PC-9 (cell line): ENCODE results near the gene PARM1.

Experiments
- EZH2 ChIP-seq: fragments of 200-600 bp; sonication (generic); IDR thresholded peaks from 2 replicates; pipeline ENCODE4 v1.8.0; 2017; ENCODE audit warnings: antibody characterized with exemption, low read depth
- TF ChIP-seq, protein P1 (sequence below): fragments of 200-600 bp; sonication (generic); conservative IDR thresholded peaks from 2 replicates; pipeline ENCODE4 v1.6.1; 2017; ENCODE audit warnings: mixed run types, antibody characterized with exemption, mild to moderate bottlenecking, moderate library complexity

DNA sequence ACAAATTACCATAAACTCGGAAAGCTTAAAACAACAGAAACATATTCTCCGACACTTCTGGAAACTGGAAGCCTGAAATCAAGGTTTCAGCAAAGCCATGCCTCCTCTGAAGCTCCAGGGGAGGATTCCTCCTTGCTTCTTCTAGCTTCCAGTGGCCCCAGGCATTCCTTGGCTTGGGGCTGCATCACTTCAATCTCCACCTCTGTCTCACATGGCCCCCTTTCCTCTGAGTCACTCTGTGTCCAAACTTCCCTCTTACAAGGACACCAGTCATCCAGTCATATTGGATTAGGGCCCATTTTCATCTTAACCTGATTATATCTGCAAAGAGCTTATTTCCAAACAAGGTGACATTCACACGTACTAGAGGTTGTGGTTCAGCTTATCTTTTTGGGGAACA lies 17.3 kb downstream of the PARM1 start:
- TF ChIP-seq, protein P1, sequence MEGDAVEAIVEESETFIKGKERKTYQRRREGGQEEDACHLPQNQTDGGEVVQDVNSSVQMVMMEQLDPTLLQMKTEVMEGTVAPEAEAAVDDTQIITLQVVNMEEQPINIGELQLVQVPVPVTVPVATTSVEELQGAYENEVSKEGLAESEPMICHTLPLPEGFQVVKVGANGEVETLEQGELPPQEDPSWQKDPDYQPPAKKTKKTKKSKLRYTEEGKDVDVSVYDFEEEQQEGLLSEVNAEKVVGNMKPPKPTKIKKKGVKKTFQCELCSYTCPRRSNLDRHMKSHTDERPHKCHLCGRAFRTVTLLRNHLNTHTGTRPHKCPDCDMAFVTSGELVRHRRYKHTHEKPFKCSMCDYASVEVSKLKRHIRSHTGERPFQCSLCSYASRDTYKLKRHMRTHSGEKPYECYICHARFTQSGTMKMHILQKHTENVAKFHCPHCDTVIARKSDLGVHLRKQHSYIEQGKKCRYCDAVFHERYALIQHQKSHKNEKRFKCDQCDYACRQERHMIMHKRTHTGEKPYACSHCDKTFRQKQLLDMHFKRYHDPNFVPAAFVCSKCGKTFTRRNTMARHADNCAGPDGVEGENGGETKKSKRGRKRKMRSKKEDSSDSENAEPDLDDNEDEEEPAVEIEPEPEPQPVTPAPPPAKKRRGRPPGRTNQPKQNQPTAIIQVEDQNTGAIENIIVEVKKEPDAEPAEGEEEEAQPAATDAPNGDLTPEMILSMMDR = no peak
- no peak for TF ChIP-seq EZH2
